HG03457 (cell line): ENCODE measurements around the gene ERN1.
A peak's percentile ranks its signal among the peaks of the same experiment; 100 is the strongest.

Experiments used
- ATAC-seq: cut with Tn5 transposase; IDR thresholded peaks from one replicate; pipeline ENCODE4 v1.9.1; 2021; ENCODE audit warnings: moderate number of reproducible peaks; ENCODE audit not compliant: unreplicated experiment

Gene ERN1

GRCh38 chr17:64158406-64158805 lies 28.5 kb upstream of the ERN1 start:
- ATAC-seq = no peak

GRCh38 chr17:64157669-64158180 lies 27.8 kb upstream of the ERN1 start:
- ATAC-seq = no peak

- no peak for ATAC-seq
These were observed 26.7 kb upstream of the ERN1 start for GRCh38 chr17:64156670-64157069.

- no peak for ATAC-seq
These were observed 26.0 kb upstream of the ERN1 start for GRCh38 chr17:64155751-64156544.

- ATAC-seq = no peak
These were observed 25.2 kb upstream of the ERN1 start for GRCh38 chr17:64155129-64155528.

- no peak for ATAC-seq
These were observed 24.8 kb upstream of the ERN1 start for GRCh38 chr17:64154717-64155116.

GRCh38 chr17:64154313-64154695 lies 24.4 kb upstream of the ERN1 start:
- no peak for ATAC-seq

- ATAC-seq = no peak
These were observed 23.8 kb upstream of the ERN1 start for GRCh38 chr17:64153565-64154312.

GRCh38 chr17:64152428-64153125 lies 22.6 kb upstream of the ERN1 start:
- ATAC-seq = no peak

GRCh38 chr17:64151016-64151368 lies 21.0 kb upstream of the ERN1 start:
- no peak for ATAC-seq

GRCh38 chr17:64150237-64151015 lies 20.5 kb upstream of the ERN1 start:
- ATAC-seq = no peak

- no peak for ATAC-seq
These were observed 19.3 kb upstream of the ERN1 start for GRCh38 chr17:64149196-64149595.

- no peak for ATAC-seq
These were observed 18.8 kb upstream of the ERN1 start for GRCh38 chr17:64148699-64149098.

GRCh38 chr17:64148017-64148631 lies 18.2 kb upstream of the ERN1 start:
- ATAC-seq = no peak

GRCh38 chr17:64147110-64148016 lies 17.4 kb upstream of the ERN1 start:
- ATAC-seq = no peak

GRCh38 chr17:64146418-64147109 lies 16.6 kb upstream of the ERN1 start:
- peak; percentile 12 for ATAC-seq

- ATAC-seq = peak; percentile 92
These were observed 15.9 kb upstream of the ERN1 start for GRCh38 chr17:64145751-64146417.

GRCh38 chr17:64145375-64145750 lies 15.4 kb upstream of the ERN1 start:
- peak; percentile 1 for ATAC-seq
